Measurements from ENCODE around the gene PPP1R12B.
"Not testable (repeated sequence)": the region's sequence is repeated elsewhere in the genome, so short reads cannot be mapped to it uniquely, and the experiment has no call there.

PPP1R12B gene

DNA sequence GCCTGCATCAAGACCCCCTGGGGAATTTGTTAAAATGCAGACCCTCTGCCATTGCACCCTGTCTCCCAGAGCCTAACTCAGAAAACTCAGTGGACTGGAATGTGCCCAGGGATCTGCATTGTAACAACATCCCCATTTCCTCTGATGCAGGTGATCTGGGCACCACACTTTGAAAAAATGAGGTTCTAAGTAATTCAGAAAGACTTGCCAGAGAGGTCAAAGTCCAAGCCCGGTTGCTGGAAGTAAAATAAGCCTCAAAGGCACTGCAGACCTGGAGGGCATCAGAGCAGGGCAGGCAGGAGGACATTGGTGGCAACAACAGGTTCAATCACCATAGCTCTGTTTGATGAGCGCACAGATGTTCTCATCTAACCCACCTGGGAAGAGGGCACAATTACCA, 271.0 kb downstream of the PPP1R12B start:
- DNase-seq: no peak

DNA sequence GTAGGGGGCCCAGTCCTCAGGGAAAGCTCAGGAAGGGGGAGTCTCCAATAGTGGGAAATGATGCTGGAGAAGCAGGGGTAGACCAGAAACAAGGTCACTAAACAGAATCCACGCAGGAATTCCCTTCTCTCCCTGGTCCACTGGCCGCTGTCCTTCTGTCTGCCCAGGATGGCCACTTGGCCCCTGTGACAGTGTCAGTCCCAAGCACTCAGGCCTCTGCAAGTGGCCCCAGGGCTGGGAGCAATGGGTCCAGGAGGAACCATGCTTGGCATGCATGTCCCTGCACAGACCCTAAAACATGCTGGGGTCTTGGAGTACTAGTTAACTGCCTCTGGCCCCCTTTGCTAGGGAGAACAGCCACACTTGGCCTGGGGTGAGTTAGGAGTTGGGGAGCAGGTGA, 271.5 kb downstream of the PPP1R12B start:
- DNase-seq: not testable (repeated sequence)

DNA sequence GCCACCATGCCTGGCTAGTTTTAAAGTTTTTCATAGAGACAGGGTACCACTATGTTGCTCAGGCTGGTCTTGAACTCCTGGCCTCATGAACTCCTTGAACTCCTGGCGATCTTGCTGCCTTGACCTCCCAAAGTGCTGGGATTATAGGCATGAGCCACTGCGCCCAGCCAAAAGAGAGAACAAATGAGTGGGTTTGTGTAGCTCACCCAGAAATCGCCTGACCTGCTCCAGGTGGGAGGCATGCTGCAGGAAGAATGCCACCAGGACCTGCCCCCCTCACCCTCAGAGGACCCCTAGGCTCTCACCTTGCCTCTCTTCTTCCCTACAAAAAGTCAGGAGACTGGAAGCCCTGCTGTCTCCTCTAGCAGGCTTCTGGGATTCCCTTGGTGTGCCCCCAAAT, 272.9 kb downstream of the PPP1R12B start:
- DNase-seq: no peak

DNA sequence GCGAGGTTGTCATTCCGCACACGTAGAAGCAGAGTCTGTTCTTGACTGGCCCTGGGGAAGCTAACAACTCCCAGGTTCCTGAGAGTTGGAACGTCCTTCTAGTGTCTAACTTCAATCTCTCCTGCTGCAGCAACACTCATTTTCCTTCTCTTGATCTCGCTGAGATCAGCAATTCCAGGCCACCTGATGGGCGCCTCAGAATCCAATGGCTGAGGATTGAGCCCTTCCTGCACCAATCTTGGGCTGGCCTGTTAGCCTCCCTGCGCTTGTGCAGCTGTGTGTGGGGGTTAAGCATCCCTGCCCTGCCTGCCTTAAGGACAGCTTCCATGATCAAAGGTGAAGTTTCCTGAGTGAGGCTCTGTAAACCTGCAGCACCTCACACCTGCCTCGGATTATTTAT, 273.9 kb downstream of the PPP1R12B start:
- DNase-seq: no peak

DNA sequence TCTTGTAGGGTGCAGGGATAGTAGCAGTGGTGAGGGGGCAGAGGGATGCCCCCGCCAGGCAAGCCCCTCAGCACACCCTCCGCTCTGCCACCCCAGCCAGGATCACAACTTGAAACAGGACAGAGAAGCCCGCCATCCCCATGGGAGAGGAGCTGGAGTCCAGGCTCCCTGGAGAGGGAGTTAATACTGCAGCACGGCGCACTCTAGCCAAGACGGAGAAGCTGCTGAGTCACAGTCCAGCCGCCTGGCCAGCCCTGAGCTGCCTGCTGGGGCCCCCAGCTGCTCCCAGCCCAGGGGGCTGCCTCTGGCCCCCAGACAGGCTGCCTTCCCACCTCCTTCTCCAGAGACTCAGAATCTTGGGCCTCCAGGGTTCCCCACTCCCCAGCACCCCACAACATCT, 274.6 kb downstream of the PPP1R12B start:
- no peak for DNase-seq

DNA sequence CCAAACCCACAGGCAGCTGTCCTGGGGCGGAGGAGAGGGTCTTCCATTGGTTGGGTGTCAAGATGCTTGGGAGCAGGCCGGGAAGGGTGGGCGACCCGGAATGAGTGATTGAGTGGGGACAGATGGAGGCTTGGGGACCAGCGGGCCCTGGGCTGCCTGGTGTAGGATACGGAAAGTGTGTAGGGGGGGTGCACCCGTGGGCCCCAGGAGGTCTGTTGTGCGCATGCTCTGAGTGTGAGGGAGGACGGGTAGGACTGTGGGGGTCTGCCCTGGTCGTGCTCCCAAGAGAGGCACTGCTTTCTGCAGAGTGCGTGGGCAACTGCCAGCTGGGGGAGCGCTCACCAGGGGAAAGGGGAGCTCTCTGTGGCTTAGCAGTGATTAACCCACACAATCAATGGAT, 275.0 kb downstream of the PPP1R12B start:
- DNase-seq: not testable (repeated sequence)

DNA sequence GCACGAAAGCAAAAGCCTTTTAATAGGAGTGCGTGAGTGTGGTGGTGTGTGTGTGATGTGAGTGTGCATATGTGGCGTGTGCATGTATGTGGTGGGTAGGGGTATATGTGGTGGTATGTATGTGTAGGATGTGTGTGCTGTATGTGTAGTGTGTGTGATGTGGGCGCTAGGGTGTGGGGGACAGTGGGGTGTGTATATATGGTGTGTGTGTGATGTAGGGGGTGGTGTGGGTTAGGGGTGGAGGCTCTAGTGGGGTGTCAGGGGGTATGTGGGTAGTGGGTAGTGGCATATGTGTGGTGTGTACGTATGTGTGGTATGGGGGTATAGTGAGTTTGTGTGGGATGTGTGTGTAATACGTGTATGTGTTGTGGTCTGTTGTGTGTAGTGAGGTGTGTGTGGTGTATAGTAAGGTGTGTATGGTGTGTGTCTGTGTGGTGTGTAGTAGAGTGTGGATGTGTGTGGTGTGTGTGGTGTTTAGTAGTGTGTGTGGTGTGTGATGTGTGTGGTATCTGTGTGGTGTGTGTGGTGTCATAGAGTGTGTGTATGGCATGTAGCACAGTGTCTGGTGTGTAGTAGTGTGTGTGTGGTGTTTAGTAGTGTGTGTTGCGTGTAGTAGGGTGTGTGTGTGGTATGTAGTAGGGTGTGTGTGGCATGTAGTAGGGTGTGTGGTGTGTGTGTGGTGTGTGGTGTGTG, 275.7 kb downstream of the PPP1R12B start:
- DNase-seq: no peak

DNA sequence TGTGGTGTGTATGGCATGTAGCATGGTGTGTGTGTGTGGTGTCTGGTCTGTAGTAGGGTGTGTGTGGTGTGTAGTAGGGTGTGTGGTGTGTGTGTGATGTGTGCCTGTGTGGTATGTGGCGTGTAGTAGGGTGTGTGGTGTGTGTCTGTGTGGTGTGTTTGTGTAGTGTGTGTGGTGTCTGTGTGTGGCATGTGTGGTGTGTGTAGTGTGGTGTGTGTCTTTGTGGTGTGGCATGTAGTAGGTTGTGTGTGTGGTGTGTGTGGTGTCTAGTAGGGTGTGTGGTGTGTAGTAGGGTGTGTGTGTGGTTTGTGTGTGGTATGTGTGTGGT, 276.2 kb downstream of the PPP1R12B start:
- DNase-seq: no peak

DNA sequence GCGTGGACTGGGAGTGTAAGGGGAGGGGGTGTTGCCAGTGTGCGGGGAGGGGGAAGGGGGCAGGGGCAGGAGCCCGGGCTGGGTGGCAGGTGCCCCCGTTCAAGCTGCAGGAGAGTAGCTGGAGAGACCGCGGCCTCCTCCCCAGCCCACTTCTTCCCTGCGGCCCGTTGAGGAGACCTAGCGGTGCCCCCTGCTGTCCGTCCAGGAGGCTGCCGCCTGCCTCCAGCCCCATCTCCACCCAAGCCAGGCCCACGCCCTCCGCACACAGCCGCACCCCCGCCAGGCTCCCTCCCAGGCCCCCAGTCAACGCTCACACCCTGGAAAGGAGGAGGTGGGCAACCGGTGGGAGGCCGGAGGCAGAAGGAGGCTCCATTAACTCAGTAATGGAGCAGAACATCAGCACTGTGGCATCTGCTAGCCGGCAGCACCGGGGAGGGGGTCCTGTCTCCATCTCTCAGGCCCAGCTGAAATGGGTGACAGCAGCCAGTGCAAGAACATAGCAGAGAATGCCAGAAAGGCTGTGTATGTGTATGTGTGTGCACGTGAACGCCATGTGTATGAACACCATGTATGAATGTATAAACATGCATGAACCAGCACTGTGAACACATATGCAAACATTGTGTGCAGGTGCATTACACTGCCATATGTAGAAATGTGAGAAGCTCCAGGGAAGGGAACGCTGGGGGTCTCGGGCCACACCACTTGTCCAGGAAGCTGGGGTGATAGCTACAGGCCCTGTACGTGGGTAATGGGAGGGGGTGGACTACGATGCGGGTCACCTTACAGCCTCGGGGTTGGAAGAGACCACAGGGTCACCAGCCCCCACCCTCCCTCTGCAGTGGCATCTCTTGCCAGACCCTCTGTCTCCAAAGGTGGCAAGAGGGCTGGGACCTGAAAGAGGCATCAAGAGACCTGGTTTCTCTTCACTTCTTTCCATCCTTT, 277.2 kb downstream of the PPP1R12B start:
- peak; percentile 59 for DNase-seq

DNA sequence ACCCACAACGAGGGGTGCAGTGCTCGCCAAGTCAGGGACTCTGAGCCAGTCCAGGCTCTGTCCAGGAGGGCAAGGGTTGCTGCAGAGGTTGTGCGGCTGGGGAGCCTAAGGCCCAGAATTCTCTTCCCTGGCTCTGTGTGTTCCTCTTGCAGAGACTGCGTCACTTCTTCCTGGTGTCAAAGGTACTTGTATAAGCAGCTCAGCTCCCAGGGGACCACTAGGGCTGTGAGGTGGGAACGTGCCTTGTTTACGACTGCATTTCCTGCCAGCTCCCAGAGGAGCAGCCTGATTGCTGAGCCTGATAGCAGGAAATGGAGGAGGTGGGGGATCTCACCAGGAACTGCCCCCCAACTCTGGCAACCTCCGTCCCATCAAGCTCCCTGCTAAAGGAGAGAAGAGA, 278.5 kb downstream of the PPP1R12B start:
- DNase-seq: not testable (repeated sequence)

DNA sequence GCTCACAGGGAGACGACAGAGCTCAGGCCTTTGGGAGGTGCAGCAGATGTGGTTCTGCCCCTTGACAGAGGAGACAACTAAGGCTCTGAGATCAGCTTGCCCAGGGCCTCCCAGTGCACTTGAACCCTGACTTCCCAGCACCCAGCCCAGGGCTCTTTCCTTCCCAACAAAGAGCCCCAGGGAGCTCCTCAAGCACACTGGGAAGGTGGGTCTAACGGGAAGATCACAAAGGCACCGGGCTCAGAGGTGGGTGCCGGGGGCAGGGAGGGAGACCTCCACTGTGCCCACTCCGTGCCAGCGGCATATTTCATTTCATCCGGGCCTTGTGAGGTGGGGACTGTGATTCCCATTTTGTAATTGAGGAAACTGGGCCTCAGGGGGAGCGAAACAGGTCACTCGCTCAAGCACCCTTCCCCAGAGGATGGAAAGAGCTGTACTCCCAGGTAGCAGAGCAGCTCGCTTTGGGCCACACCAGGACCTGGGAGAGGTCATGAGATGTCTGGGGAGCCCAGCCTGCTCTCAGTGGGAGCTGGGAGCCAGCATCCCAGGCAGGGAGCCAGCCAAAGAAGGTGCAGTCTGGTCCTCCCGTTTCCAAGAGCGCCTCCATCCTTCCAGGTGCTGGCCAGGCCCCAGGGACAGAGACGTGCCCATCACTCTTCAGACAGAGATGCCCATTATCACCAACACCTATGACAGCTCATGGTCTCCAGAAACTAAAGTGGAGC, 279.5 kb downstream of the PPP1R12B start:
- DNase-seq: no peak

DNA sequence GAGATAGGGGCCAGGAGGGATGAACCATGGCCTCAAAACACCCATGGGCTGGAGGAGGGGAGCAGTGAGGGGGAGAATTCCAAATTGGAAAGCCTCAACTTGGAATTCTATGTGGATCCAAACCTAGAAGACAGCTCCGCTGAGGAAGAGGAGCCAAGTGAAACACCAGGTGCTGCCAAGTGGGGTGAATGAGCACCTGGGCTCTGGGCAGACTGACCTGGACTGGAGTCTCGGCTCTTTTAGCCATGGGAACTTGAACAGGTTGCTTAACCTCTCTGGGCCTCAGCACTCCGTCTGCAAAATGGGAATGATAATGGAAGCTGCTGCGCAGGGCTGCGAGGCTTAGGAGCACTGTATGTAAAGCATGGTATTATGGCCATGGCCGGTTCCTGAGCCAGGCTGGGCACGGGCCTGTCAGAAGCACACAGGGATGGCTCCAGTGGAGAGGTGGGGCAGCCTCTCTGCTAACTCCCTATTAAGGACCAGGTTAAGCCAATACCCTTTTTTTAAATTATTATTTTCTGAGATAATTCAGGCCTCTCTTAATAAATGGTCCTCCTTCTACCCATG, 280.2 kb downstream of the PPP1R12B start:
- DNase-seq: no peak

DNA sequence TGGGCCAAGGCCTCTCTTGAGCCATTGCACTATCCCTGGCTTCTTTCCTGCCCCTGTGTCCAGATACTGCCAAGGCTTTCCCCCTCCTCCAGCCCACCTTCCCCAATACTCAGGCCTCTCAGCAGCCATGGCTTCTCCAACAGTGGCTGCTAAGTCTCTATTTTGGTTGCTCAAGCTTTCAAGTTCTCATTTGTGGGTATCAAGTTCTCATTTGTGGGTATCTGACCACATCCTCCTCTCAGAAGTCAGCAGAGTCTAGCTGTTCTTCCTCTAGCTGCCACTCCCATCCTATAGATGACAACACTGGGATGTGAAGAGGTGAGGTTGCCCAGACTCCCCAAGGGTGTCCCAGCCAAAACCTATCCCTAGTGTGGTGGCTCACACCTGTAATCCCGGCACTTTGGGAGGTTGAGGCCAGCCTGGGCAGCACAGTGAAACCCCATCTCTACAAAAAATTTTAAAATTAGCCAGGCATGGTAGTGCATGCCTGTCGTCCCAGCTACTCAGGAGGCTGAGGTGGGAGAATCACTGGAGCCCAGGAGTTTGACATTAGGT, 280.8 kb downstream of the PPP1R12B start:
- peak; percentile 36 for DNase-seq

DNA sequence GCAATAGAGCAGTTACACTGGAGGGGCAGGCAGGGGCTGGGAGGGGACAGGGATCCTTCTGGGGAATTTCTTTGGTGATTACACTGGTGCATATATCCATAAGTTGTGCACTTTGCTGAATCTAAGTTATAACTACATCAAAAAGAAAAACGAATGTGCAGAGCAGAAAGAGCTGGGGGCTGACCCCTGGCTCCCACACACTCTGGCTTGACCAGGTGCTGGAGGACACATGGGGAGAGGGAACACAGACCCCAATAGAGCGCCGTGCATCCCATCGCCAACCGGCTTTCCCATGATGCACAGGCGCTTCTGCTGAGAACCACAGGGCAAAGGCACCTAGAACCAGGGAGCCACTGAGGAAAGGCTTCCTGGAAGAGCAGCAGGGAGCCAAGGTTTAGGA, 281.6 kb downstream of the PPP1R12B start:
- DNase-seq: not testable (repeated sequence)

DNA sequence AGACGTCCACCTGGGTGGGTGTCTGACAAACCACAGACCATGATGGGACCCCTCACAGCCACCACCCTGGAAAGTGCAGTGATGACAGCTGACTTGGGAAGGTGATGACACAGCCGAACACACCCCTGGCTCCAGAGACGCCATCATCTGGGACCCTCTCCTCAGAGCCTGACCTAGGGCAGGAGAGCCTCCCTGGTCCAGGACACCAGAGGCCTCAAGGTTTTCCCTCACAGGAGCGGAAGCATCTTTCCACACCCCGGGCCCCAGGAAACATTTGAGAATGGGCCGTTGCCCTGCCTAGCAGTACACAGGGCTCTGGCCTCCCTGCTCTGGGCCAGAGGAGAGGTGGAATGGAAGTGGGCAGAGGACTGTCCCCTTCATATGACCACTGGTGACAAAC, 282.0 kb downstream of the PPP1R12B start:
- no peak for DNase-seq

DNA sequence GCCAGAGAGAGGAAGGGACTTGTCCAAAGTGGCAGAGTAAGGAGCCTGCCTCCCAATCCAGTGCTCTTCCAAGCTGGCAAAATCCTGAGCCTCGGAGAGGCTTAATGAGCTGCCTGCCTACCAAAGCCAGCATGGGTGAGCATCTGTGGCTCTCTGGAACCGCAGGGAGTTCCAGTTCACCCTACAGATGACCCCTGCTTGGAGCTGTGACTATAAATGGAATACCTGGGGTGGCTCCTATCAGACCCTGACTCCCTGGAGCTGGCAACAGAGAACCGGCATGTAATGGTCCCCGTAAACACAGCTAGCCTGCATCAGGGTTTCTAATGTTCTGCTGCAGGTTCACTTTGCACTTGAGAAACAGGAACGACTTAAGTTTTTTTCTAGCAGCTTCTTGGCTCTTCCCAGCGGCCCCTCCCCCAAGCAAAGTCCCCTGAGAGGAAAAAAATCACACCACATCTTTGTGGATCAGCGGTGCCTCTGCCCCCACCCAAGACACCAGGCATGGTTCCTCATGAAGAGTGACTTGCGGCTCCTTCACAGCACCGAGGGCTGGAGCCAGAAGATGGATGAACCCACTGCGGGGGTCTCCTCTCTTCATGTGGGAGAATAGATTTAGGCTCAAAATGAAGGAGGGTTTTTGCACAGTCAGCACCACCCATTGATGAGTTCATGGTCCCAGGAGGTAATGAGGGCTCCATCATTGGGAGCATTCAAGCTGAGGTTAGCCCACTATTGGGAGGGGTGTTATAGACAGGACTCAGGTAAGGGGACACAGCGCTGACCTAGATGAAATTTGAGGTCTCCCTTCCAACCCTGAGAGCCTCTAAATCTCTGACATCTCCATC, 282.8 kb downstream of the PPP1R12B start:
- no peak for DNase-seq

DNA sequence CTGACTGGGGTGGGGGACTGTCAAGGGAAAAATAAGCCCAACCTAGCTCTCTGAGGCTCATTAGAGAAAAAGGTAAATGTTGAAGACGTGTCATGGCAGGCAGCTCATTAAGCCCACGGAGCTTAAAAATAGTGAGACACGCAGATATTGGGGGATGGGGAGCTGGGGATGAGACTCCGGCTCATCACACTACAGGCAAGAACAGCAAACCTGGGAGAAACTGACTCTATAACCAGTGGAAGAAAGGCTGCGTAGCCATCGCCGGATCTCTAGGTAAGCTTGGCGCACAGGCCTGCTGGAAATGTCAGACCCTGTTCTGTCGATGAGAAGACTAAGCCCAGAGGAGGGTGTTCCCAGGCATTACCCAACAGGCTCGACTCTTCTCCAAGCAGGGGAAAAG, 283.7 kb downstream of the PPP1R12B start:
- no peak for DNase-seq

DNA sequence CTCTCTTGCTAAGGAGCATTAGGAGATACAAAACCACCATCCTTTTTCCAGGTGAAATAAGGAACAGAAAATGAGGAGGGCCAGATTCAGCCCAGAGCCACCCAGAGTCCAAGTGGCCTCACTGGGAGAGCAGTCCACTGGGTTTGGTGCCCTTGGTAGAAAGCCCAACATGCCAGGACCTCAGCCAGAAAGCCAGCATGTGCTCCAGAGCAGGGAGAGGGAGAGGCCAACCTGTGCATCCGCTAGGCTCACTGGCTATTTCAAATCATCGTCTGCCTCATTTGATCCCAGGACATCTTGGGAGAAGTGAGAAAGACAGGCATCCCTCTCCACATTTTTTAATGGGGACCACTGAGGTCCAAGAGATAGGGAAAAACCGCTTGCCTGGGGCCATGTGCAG, 287.7 kb downstream of the PPP1R12B start:
- not testable (repeated sequence) for DNase-seq

DNA sequence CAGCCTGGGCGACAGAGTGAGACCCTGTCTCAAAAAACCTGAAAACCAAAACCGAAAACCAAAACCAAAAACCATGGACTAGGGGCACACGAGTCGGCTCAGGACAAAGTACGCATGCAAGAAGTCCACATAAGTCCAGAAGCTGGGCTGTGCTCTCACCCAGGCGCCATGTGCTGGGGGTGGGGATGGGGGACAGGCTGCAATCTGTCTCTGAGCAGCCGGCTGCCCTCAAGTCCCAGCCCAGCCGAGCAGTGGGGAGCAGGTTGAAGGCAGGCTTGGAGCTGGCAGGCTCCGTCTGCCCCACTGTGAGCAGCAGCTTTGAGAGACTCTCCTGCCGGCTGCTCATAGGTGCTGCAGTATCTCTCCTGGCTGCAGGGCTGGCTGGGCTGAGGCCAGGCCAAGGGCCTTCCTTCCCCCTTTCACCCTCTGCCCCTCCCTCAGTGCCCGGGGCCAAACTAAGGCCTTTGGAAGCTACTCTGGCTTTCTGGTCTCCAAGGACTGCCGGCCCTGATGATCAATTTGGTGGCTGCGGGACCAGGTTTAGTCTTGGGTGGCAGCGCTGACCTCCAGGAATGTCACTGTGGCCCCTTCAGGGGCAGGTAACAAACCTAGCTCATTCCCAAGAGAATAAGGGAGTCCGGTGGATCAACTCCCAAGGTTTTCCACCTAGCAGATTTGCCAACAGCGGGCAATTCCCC, 289.0 kb downstream of the PPP1R12B start:
- not testable (repeated sequence) for DNase-seq

DNA sequence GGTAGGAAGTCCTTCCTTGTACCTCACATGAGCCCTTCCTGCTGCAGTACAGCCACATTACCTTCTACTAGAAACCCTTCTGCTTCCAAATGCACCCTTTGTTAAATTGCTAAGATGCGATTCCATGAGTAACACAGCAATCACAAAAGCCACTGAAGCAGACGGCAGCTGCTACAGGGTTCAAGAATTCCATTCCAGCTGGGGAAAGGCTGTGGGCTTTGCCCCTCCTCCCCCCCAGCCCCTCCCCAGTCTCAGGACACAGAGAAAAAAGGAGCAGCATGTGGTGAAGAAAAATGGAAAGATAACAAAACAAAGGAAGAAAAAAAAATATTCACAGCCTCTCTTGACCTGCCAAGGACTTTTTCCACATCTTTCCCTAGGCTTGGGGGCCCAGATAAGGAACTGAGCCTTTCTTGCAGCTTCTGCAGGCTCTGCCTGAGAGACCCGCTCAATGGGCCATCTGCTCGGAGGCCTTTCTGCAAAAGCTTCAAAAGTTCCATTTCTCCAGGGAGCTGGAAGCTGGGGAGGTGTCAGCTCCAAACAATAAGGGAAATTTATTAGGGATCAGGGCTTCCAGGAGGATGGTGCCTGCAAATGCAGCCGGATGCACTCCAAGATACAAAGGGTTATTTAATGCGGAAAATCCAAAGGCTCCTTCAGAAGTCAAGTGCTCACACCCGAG, 289.7 kb downstream of the PPP1R12B start:
- DNase-seq: no peak

Measured in activated T-cell treated with anti-CD3 and anti-CD28 coated beads, Interleukin-2, amount 50 U/mL, for 1 hour (primary cell).